ENCODE results near the gene AQP1. TPM values are rescaled to one million over a fixed set of nuclear protein-coding genes. Genes with fewer than 3 reads are reported as not detected.

AQP1 gene
- total and polyA plus RNA-seq, 2 of the 8 experiments (the other 6 are each of a cell fraction or from before 2014, with no cell fraction given): 0.18 to 0.19 TPM

GRCh38 chr7:30881448-30881847 lies 30.2 kb upstream of the AQP1 start:
- H4K8ac ChIP-seq (ENCODE audit: extremely low read depth, insufficient read depth, low read length): no peak overlapping the region; the same call in 1 of the 2 replicates
- no peak overlapping the region for H3K4ac ChIP-seq (replicated peaks; ENCODE audit: insufficient read length, low read depth, low read length)
- 0 out of 2 replicates have a peak overlapping the region, but pooled peaks have one; percentile 10 for H2BK20ac ChIP-seq (ENCODE audit: low read length)
- H4K5ac ChIP-seq (ENCODE audit: insufficient read length, low read depth, low read length): no peak overlapping the region
- H2AFZ ChIP-seq (ENCODE audit: low read length): no peak overlapping the region
- H3K4me1 ChIP-seq (replicated peaks in 1 of 4; ENCODE audit: control insufficient read depth in 3 of 4, insufficient read depth in 4 of 4, low read length in 3 of 4): peaks cover 0 to 25% (median 11%) of the 10 kb centered on the region in 4 experiments; a peak in 6 of 7 replicates
- no peak overlapping the region for H3K14ac ChIP-seq (ENCODE audit: insufficient read length)
- 0 out of 2 replicates have a peak overlapping the region, but pooled peaks have one; percentile 72 for H2BK15ac ChIP-seq (ENCODE audit: low read length)
- H4K20me1 ChIP-seq (replicated peaks in 1 of 2; ENCODE audit: control insufficient read depth in 1 of 2, insufficient read depth in 2 of 2, low read length in 2 of 2): no peaks in the 10 kb centered on the region
- H3K27me3 ChIP-seq (replicated peaks in 1 of 4; ENCODE audit: control insufficient read depth in 3 of 4, extremely low read depth in 1 of 4, insufficient read depth in 3 of 4, low read length in 3 of 4): no peaks in the 10 kb centered on the region
- no peak overlapping the region; the same call in 1 of the 2 replicates for H3K18ac ChIP-seq (ENCODE audit: extremely low read depth, low read length)
- H2BK5ac ChIP-seq (ENCODE audit: low read depth, low read length): no peak overlapping the region
- 94% methylated on average over 7 of the region's 7 CpGs; no CpG with 5 or more reads in 1 of the 2 experiments for WGBS, 2 experiments (ENCODE audit: extremely low coverage in 1 of 2, insufficient coverage in 1 of 2, insufficient read length in 1 of 2, insufficient replicate concordance in 2 of 2, low coverage in 1 of 2, low lambda C conversion rate in 2 of 2, missing lambda C conversion rate in 1 of 2)
- ChIA-PET CTCF (ENCODE audit: partially characterized antibody) (interaction anchor here (0.8 to 3.8 kb wide), 7 partner anchors 9 to 240 kb away, joined by 3 to 20 read pairs (median 4); no protein-coding TSS in a partner anchor), POLR2A (ENCODE audit: partially characterized antibody) (no interaction called here)
- H3K4me2 ChIP-seq (ENCODE audit: insufficient read depth in 1 of 2, low read depth in 2 of 2, low read length in 2 of 2): no peak overlapping the region
- no peaks in the 10 kb centered on the region for H3K9me3 ChIP-seq (ENCODE audit: insufficient read depth in 2 of 2, low read depth in 1 of 2, low read length in 1 of 2)
- DNase-seq (ENCODE audit: low read depth in 1 of 2, low spot score in 2 of 2) (no peak), FAIRE-seq (no peak)
- no peak overlapping the region for H3K56ac ChIP-seq (replicated peaks; ENCODE audit: insufficient read length, low read depth, low read length)
- no peak overlapping the region for H2BK120ac ChIP-seq (replicated peaks; ENCODE audit: low read depth, low read length)
- no peaks in the 10 kb centered on the region for H3K79me2 ChIP-seq (ENCODE audit: control insufficient read depth in 1 of 2, insufficient read depth in 2 of 2, low read length in 2 of 2)
- H3K27ac ChIP-seq (ENCODE audit: low read depth, low read length): no peak overlapping the region
- no peaks in the 10 kb centered on the region for H3K36me3 ChIP-seq (ENCODE audit: control insufficient read depth in 2 of 4, insufficient read depth in 4 of 4, low read length in 3 of 4)
- no peak overlapping the region for H3K23ac ChIP-seq (ENCODE audit: insufficient read length)
- 0 out of 2 replicates have a peak overlapping the region, but pooled peaks have one; percentile 39 for H2AK5ac ChIP-seq (ENCODE audit: low read depth, low read length)
- H3K4me3 ChIP-seq (ENCODE audit: extremely low read depth in 1 of 4, insufficient read depth in 2 of 4, low read depth in 3 of 4, low read length in 4 of 4): no peak overlapping the region
- no peak overlapping the region for H4K91ac ChIP-seq (replicated peaks; ENCODE audit: insufficient read length, low read length)
- no peak for TF ChIP-seq GABPA (IDR thresholded peaks at IDR 0.05; ENCODE audit: borderline replicate concordance, insufficient read depth, low read length)
- no peak for TF ChIP-seq POLR2AphosphoS5 (IDR thresholded peaks at IDR 0.05; ENCODE audit: low read depth, low read length)
- TF ChIP-seq RXRA (IDR thresholded peaks at IDR 0.05; ENCODE audit: insufficient read depth, low read depth, low read length): no peak
- no peak for TF ChIP-seq EP300 (IDR thresholded peaks at IDR 0.05; ENCODE audit: borderline replicate concordance in 1 of 2, low read depth in 2 of 2, low read length in 2 of 2)
- TF ChIP-seq SP2 (IDR thresholded peaks at IDR 0.05; ENCODE audit: low read length): no peak
- no peak for TF ChIP-seq USF2 (IDR thresholded peaks at IDR 0.05; ENCODE audit: low read length)
- TF ChIP-seq SIN3A (conservative IDR thresholded peaks at IDR 0.05 in 1 of 2, IDR thresholded peaks at IDR 0.05 in 1 of 2; ENCODE audit: low read depth in 1 of 2, low read length in 2 of 2): no peak
- TF ChIP-seq HDAC2 (IDR thresholded peaks at IDR 0.05; ENCODE audit: borderline replicate concordance in 1 of 2, low read depth in 2 of 2, low read length in 2 of 2): no peak
- H3K9ac ChIP-seq (replicated peaks in 1 of 4; ENCODE audit: extremely low read depth in 1 of 4, low read depth in 3 of 4, low read length in 3 of 4): no peak overlapping the region
- H2BK12ac ChIP-seq (ENCODE audit: low read depth, low read length): no peak overlapping the region
- H3K23me2 ChIP-seq (ENCODE audit: low read depth, low read length): no peaks in the 10 kb centered on the region
- H3K79me1 ChIP-seq (ENCODE audit: low read depth, low read length): no peaks in the 10 kb centered on the region
